ENCODE results near the gene PROZ. TPM values are rescaled to one million over a fixed set of nuclear protein-coding genes. Genes with fewer than 3 reads are reported as not detected.

The PROZ gene
- total and polyA plus RNA-seq, 9 of the 15 experiments (the other 6 are each of a cell fraction or from before 2014, with no cell fraction given), result not detected

GRCh38 chr13:113209759-113210421 lies 51.4 kb downstream of the PROZ start (continued):
- TF ChIP-seq ZNF639 (CRISPR knock-in tag; conservative IDR thresholded peaks at IDR 0.05 in 1 of 2, IDR thresholded peaks at IDR 0.05 in 1 of 2) (peak in 1 of 2 experiments; percentile 78; a peak in 2 of 4 replicates), ESRRB (CRISPR knock-in tag; IDR thresholded peaks at IDR 0.05; ENCODE audit: borderline replicate concordance) (no peak), USF2 (CRISPR knock-in tag; IDR thresholded peaks at IDR 0.05) (peak; percentile 57), ARID4B (CRISPR knock-in tag; IDR thresholded peaks at IDR 0.05) (0 out of 2 replicates have a peak, but pooled peaks have one; percentile 36), ATF7 (IDR thresholded peaks at IDR 0.05) (0 out of 2 replicates have a peak, but pooled peaks have one; percentile 17), SMAD4 (CRISPR knock-in tag; conservative IDR thresholded peaks at IDR 0.05) (0 out of 2 replicates have a peak, but pooled peaks have one; percentile 21), CBX3 (IDR thresholded peaks at IDR 0.05; ENCODE audit: borderline replicate concordance in 1 of 2, low read length in 2 of 2) (0 out of 3 replicates have a peak, but pooled peaks of 1 of the 2 experiments have one; percentile 16), EP400 (IDR thresholded peaks at IDR 0.05) (peak; percentile 19; the same call in 1 of the 2 replicates), RAD51 (IDR thresholded peaks at IDR 0.05; ENCODE audit: borderline replicate concordance, low read depth) (peak; percentile 79), BDP1 (IDR thresholded peaks at IDR 0.05; ENCODE audit: insufficient read depth, insufficient read length) (no peak), POLR2G (IDR thresholded peaks at IDR 0.05; ENCODE audit: low read depth, low read length) (peak; percentile 49)
- TF ChIP-seq, protein P1, sequence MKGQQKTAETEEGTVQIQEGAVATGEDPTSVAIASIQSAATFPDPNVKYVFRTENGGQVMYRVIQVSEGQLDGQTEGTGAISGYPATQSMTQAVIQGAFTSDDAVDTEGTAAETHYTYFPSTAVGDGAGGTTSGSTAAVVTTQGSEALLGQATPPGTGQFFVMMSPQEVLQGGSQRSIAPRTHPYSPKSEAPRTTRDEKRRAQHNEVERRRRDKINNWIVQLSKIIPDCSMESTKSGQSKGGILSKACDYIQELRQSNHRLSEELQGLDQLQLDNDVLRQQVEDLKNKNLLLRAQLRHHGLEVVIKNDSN (CRISPR knock-in tag; IDR thresholded peaks at IDR 0.05), result peak; percentile 48; the same call in 1 of the 2 replicates
- TF ChIP-seq, protein P2, sequence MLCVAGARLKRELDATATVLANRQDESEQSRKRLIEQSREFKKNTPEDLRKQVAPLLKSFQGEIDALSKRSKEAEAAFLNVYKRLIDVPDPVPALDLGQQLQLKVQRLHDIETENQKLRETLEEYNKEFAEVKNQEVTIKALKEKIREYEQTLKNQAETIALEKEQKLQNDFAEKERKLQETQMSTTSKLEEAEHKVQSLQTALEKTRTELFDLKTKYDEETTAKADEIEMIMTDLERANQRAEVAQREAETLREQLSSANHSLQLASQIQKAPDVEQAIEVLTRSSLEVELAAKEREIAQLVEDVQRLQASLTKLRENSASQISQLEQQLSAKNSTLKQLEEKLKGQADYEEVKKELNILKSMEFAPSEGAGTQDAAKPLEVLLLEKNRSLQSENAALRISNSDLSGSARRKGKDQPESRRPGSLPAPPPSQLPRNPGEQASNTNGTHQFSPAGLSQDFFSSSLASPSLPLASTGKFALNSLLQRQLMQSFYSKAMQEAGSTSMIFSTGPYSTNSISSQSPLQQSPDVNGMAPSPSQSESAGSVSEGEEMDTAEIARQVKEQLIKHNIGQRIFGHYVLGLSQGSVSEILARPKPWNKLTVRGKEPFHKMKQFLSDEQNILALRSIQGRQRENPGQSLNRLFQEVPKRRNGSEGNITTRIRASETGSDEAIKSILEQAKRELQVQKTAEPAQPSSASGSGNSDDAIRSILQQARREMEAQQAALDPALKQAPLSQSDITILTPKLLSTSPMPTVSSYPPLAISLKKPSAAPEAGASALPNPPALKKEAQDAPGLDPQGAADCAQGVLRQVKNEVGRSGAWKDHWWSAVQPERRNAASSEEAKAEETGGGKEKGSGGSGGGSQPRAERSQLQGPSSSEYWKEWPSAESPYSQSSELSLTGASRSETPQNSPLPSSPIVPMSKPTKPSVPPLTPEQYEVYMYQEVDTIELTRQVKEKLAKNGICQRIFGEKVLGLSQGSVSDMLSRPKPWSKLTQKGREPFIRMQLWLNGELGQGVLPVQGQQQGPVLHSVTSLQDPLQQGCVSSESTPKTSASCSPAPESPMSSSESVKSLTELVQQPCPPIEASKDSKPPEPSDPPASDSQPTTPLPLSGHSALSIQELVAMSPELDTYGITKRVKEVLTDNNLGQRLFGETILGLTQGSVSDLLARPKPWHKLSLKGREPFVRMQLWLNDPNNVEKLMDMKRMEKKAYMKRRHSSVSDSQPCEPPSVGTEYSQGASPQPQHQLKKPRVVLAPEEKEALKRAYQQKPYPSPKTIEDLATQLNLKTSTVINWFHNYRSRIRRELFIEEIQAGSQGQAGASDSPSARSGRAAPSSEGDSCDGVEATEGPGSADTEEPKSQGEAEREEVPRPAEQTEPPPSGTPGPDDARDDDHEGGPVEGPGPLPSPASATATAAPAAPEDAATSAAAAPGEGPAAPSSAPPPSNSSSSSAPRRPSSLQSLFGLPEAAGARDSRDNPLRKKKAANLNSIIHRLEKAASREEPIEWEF (CRISPR knock-in tag; IDR thresholded peaks at IDR 0.05), result no peak

Data from K562 (cell line).